ENCODE measurements around the gene SULT1A3.
"Not testable (repeated sequence)": the region's sequence is repeated elsewhere in the genome, so short reads cannot be mapped to it uniquely, and the experiment has no call there.

SULT1A3 gene

DNA sequence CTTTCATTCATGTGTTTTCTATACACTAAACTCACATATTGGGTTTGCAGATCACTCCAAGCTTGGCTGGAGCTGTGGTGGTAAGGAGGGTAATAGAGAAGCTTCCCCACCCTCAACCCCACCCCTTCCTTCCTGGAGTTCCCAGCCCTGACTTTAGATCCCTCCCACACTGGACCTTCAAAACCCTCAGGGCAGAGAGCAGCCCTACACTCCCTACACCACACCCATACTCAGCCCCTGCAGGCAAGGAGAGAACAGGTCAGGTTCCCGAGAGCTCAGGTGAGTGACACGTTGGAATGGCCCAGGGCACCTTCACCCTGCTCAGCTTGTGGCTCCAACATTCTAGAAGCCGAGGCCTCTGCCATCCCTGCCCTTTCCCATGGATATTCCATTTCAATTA, at the start of gene SULT1A3:
TSS of gene SULT1A3 (plus strand) at position 207 of the 400 bp plus-strand sequence. CDS start 1,474 bp downstream, outside the sequence.
- H3K4me1 Mint-ChIP-seq, H3K4me3 Mint-ChIP-seq, H3K36me3 Mint-ChIP-seq, H3K27ac Mint-ChIP-seq, H3K27me3 Mint-ChIP-seq, H3K9me3 Mint-ChIP-seq: not testable (repeated sequence)

DNA sequence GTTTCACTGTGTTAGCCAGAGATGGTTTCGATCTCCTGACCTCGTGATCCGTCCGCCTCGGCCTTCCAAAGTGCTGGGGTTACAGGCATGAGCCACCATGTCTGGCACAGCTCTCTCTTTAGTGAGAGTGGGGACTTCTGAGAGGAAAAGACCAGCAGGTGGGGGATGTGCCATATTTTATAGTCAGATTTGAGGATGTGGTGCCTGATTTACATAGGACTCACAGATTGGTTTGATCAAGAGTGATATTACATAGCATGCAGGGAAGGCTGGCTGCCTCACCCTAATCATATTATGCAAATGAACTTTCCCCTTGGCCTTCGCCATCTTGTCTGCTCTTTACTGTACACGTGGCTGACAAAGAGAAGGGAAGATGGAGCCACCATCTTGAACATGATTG, 48.0 kb upstream of the SULT1A3 start:
- H3K4me1 Mint-ChIP-seq, result no peaks in the 10 kb centered on the region
- no peaks in the 10 kb centered on the region for H3K36me3 Mint-ChIP-seq
- no peak overlapping the region for H3K4me3 Mint-ChIP-seq
- no peak overlapping the region for H3K27ac Mint-ChIP-seq
- peaks cover 5% of the 10 kb centered on the region for H3K9me3 Mint-ChIP-seq
- no peaks in the 10 kb centered on the region for H3K27me3 Mint-ChIP-seq

DNA sequence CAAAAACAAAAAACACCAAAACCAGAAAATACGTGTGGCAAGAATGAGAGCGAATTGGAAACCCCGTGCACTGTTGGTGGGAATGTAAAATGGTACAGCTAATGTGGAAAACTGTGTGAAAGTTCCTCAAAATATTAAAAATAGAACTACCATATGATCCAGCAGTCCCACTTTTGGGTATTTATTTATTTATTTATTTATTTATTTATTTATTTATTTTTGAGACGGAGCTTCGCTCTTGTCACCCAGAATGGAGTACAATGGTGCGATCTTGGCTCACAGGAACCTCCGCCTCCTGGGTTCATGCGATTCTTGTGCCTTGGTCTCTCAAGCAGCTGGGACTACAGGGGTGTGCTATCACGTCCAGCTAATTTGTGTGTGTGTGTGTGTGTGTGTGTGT, 46.5 kb upstream of the SULT1A3 start:
- no peaks in the 10 kb centered on the region for H3K36me3 Mint-ChIP-seq
- H3K4me1 Mint-ChIP-seq, result no peaks in the 10 kb centered on the region
- peaks cover 5% of the 10 kb centered on the region for H3K9me3 Mint-ChIP-seq
- H3K27me3 Mint-ChIP-seq, result no peaks in the 10 kb centered on the region
- H3K27ac Mint-ChIP-seq, result no peak overlapping the region
- H3K4me3 Mint-ChIP-seq, result no peak overlapping the region

DNA sequence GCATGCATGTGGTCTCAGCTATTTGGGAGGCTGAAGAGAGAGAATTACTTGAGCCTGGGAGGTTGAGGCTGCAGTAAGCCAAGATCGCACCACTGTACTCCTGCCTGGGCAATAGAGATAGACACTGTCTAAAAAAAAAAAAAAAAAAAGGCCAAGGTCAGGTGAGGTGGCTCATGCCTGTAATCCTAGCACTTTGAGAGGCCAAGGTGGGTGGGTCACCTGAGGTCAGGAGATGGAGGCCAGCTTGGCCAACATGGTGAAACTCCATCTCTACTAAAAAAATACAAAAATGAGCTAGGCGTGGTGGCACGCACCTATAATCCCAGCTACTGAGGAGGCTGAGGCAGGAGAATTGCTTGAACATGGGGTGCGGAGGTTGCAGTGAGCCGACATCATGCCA, 43.9 kb upstream of the SULT1A3 start:
- H3K27ac Mint-ChIP-seq, result no peak overlapping the region
- H3K4me1 Mint-ChIP-seq, result no peaks in the 10 kb centered on the region

DNA sequence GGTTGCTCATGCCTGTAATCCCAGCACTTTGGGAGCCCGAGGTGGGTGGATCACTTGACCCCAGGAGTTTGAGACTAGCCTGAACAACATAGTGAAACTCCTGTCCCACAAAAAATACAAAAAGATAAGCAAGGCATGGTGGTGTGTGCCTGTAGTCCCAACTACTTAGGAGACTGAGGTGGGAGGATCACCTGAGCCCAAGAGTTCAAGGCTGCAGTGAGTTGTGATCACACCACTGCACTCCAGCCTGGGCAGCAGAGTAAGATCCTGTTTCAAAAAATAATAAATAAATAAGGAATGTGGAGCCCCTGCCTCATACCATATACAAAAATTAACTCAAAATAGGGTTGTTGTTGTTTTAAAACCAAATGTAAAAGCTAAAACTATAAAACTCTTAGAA, 41.8 kb upstream of the SULT1A3 start:
- Mint-ChIP-seq H3K36me3 (no peaks in the 10 kb centered on the region), H3K27me3 (no peaks in the 10 kb centered on the region)

More for the DNA sequence above, 43.9 kb upstream of the SULT1A3 start:
- H3K4me3 Mint-ChIP-seq, result no peak overlapping the region
- no peaks in the 10 kb centered on the region for H3K9me3 Mint-ChIP-seq
- H3K27me3 Mint-ChIP-seq, result no peaks in the 10 kb centered on the region
- H3K36me3 Mint-ChIP-seq, result no peaks in the 10 kb centered on the region

DNA sequence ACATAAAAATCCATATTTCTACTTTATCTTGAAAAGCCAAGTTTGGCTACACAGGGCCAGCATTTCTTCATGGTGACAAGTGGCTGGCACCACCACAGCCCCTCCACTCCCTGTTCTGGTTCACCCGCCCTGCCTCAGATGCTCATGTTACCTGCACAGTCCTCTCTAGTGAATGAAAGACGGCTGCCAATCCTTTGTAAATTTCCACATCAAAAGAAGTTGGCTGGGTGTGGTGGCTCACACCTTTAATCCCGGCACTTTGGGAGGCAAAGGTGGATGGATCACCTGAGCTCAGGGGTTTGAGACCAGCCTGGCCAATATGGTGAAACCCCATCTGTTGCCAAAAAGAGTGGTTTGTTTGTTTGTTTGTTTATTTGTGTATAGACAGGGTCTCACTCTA, 35.5 kb upstream of the SULT1A3 start:
- no peak overlapping the region for H3K27ac Mint-ChIP-seq
- H3K36me3 Mint-ChIP-seq, result no peaks in the 10 kb centered on the region

More for the DNA sequence above, 41.8 kb upstream of the SULT1A3 start:
- Mint-ChIP-seq H3K9me3 (no peaks in the 10 kb centered on the region), H3K4me1 (no peaks in the 10 kb centered on the region), H3K4me3 (no peak overlapping the region), H3K27ac (no peak overlapping the region)

DNA sequence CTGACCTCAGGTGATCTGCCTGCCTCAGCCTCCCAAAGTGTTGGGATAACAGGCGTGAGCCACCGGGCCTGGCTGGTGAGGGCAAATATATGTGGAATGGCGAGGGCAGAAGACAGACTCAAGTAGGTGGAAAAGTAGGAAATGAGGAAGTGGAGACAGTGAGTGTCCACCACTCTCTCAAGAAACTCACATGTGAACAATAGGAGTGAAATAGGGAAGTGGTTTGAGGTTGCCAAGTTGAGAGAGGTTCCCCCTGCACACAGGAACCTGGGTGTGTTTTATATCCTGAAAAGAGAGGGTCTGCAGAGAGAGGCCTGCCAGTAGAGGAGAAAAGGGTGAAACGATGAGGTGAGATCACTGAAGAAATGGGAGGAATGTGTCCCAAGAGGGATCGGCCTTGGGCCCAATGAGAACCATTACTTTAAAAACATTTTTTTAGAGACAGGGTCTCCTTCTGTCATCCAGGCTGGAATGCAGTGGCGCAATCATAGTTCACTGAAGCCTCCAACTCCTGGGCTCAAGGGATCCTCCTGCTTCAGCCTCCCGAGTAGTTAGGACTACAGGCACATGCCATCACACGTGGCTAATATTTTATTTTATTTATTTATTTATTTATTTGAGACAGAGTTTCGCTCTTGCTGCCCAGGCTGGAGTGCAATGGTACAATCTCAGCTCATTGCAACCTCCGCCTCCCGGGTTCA, 32.7 kb upstream of the SULT1A3 start:
- H3K27me3 Mint-ChIP-seq, result no peaks in the 10 kb centered on the region
- H3K4me3 Mint-ChIP-seq, result peak overlapping the region; percentile 8
- no peaks in the 10 kb centered on the region for H3K9me3 Mint-ChIP-seq
- H3K27ac Mint-ChIP-seq, result peak overlapping the region; percentile 88
- H3K4me1 Mint-ChIP-seq, result peaks cover 37% of the 10 kb centered on the region
- no peaks in the 10 kb centered on the region for H3K36me3 Mint-ChIP-seq

More for the DNA sequence above, 35.5 kb upstream of the SULT1A3 start:
- no peak overlapping the region for H3K4me3 Mint-ChIP-seq
- peaks cover 37% of the 10 kb centered on the region for H3K4me1 Mint-ChIP-seq
- no peaks in the 10 kb centered on the region for H3K9me3 Mint-ChIP-seq
- no peaks in the 10 kb centered on the region for H3K27me3 Mint-ChIP-seq

DNA sequence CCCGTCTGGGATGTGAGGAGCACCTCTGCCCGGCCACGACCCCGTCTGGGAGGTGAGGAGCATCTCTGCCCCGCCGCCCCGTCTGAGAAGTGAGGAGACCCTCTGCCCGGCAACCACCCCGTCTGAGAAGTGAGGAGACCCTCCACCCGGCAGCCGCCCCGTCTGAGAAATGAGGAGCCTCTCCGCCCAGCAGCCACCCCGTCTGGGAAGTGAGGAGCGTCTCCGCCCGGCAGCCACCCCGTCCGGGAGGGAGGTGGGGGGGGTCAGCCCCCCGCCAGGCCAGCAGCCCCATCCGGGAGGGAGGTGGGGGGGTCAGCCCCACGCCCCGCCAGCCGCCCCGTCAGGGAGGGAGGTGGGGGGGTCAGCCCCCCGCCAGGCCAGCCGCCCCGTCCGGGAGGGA, 30.3 kb upstream of the SULT1A3 start:
- H3K36me3 Mint-ChIP-seq, result not testable (repeated sequence)

DNA sequence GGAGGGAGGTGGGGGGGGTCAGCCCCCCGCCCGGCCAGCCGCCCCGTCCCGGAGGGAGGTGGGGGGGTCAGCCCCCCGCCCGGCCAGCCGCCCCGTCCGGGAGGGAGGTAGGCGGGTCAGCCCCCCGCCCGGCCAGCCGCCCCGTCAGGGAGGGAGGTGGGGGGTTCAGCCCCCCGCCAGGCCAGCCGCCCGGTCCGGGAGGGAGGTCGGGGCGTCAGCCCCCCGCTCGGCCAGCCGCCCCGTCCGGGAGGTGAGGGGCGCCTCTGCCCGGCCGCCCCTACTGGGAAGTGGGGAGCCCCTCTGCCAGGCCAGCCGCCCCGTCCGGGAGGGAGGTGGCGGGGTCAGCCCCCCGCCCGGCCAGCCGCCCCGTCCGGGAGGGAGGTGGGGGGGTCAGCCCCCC, 29.6 kb upstream of the SULT1A3 start:
- H3K9me3 Mint-ChIP-seq, H3K4me3 Mint-ChIP-seq, H3K27me3 Mint-ChIP-seq, H3K27ac Mint-ChIP-seq, H3K36me3 Mint-ChIP-seq: not testable (repeated sequence)
- peaks cover 32% of the 10 kb centered on the region for H3K4me1 Mint-ChIP-seq

More for the DNA sequence above, 30.3 kb upstream of the SULT1A3 start:
- H3K4me1 Mint-ChIP-seq, result peaks cover 33% of the 10 kb centered on the region
- H3K27ac Mint-ChIP-seq, H3K4me3 Mint-ChIP-seq, H3K9me3 Mint-ChIP-seq, H3K27me3 Mint-ChIP-seq: not testable (repeated sequence)

DNA sequence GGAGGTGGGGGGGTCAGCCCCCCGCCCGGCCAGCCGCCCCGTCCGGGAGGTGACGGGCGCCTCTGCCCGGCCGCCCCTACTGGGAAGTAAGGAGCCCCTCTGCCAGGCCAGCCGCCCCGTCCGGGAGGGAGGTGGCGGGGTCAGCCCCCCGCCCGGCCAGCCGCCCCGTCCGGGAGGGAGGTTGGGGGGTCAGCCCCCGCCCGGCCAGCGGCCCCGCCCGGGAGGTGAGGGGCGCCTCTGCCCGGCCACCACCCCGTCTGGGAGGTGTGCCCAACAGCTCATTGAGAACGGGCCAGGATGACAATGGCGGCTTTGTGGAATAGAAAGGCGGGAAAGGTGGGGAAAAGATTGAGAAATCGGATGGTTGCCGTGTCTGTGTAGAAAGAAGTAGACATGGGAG, 28.9 kb upstream of the SULT1A3 start:
- H3K4me3 Mint-ChIP-seq, H3K9me3 Mint-ChIP-seq, H3K36me3 Mint-ChIP-seq, H3K27ac Mint-ChIP-seq, H3K27me3 Mint-ChIP-seq: not testable (repeated sequence)
- peaks cover 24% of the 10 kb centered on the region for H3K4me1 Mint-ChIP-seq

DNA sequence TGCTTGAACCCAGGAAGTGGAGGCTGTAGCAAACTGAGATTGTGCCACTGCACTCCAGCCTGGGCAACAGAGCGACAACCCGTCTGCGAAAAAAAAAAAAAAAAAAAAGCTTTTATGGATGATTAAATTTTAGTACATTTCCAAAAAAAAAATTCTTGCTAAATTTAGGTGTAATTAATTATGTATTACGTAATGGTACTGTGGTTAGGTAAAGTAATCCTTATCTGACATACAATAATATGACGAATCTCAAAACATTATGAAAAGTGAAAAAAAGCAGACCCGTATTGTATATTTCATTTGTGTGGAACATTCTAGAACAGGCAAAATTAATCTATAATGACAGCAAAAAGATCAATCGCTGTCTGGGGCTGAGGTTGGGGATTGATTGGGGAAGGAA, 26.0 kb upstream of the SULT1A3 start:
- Mint-ChIP-seq H3K27me3 (no peaks in the 10 kb centered on the region), H3K4me3 (no peak overlapping the region)

DNA sequence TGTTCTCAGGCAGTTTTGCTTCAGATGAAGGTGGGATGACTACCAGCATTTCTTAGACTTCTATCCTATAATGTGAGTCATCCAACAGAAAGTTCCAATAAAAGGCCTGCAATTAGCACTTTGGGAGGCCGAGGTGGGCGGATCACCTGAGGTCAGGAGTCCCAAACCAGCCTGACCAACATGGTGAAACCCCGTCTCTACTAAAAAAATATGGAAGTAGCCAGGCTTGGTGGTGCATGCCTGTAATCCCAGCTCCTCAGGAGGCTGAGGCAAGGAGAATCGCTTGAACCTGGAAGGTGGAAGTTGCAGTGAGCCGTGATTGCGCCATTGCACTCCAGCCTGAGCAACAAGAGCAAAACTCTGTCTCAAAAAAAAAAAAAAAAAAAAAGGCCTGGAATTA, 22.2 kb upstream of the SULT1A3 start:
- H3K9me3 Mint-ChIP-seq, H3K4me1 Mint-ChIP-seq, H3K27ac Mint-ChIP-seq, H3K4me3 Mint-ChIP-seq, H3K36me3 Mint-ChIP-seq, H3K27me3 Mint-ChIP-seq: not testable (repeated sequence)

More for the DNA sequence above, 26.0 kb upstream of the SULT1A3 start:
- Mint-ChIP-seq H3K4me1 (peaks cover 3% of the 10 kb centered on the region), H3K27ac (no peak overlapping the region), H3K9me3 (no peaks in the 10 kb centered on the region), H3K36me3 (no peaks in the 10 kb centered on the region)

DNA sequence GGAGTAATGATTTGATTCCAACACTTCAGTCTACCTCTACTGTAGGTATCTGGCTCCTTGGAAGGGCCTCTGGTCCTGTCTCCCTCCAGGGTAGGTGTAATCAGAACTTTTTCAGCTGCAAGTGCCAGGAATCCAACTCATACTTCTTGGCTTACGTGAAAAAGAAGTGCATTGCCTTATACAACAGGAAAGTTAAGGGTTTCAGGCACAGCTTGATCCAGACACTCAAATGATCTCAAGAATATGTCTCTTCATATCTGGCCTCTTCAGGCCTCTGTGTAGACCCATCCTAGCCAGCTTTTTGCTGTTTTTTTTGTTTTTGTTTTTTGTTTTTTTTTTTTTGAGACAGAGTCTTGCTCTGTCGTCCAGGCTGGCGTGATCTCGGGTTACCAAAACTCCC, 19.9 kb upstream of the SULT1A3 start:
- no peaks in the 10 kb centered on the region for H3K27me3 Mint-ChIP-seq
- no peak overlapping the region for H3K4me3 Mint-ChIP-seq
- no peaks in the 10 kb centered on the region for H3K9me3 Mint-ChIP-seq
- no peak overlapping the region for H3K27ac Mint-ChIP-seq
- peaks cover 13% of the 10 kb centered on the region for H3K4me1 Mint-ChIP-seq
- no peaks in the 10 kb centered on the region for H3K36me3 Mint-ChIP-seq

DNA sequence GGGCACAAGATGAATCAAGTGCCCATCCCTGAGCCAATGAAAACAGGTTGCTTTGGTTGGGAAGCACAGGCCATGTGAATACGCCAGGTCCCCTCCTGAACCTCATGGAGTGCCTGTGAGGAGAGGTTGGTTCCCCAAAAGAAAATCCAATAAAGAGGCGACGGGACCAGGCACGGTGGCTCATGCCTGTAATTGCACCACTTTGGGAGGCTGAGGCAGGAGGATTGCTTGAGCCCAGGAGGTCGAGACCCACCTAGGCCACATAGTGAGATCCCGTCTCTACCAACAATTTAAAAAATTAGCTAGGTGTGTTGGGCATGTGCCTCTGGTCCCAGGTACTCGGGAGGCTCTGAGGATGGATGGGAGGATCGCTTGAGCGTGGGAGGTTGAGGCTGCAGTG, 19.1 kb upstream of the SULT1A3 start:
- H3K27ac Mint-ChIP-seq, result no peak overlapping the region
- H3K9me3 Mint-ChIP-seq, result no peaks in the 10 kb centered on the region
- no peaks in the 10 kb centered on the region for H3K27me3 Mint-ChIP-seq
- H3K4me3 Mint-ChIP-seq, result no peak overlapping the region
- H3K36me3 Mint-ChIP-seq, result peaks cover 3% of the 10 kb centered on the region
- peaks cover 13% of the 10 kb centered on the region for H3K4me1 Mint-ChIP-seq

DNA sequence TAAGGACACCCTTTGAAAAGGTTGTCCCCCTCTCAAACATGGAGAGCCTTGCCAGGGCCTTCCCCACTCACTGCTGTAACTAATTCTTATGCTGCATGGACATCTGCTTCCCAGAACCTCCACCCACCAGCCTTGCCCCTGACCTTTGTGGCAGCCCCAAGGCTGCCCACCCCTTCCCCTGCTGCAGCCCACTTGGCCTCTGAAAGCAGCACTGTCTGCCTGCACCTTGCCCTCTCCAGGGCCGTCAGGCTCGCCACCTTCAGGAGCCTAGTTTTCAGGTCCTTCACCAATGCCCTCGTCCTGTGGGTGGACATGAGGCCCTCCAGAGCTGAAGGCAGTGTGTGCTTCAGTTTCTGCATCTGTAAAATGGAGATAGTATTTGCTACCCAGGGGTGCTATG, 18.3 kb upstream of the SULT1A3 start:
- H3K27ac Mint-ChIP-seq, result no peak overlapping the region

DNA sequence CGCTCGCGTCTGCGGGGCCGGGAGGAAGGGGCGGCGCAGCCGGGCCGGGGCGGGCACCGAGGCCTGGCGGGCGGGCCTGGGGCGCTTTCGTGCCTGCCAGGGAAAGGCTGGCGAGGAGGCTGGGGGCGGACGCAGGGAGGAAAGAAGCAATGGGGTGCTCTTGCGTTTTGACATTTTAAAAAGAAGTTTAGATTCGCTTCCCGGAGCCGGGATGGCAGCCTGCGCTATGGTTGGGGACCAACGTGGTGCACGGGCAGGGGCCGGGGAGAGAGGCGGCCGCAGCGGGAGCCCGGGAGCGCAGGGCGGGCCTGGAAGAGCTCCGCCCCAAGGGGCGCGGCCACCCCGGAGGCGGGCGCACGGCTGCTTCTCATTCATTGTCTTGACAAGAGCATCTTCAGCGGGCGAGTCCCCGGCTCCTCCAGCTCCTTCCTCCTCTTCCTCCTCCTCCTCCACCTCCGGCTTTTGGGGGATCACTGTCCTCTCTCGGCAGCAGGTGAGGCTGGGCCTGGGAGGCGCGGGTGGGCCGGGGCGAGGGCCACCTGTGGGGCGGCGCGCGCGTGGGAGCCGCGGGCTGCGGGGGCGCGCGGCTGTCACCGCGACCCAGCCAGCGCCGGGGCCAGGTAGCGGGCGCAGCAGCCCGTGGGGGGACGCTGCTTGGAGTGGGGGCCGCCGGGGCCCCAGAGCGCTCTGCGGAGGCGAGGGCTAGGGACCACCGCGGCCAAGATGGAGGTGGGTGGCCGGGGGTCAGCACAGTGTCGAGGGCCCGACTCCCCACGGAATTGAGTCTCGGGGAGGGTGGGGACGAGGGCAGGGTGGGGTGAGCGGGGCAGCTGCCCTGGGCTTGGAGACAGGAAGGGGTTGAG, 15.6 kb upstream of the SULT1A3 start, which contains the start of gene CORO1A:
TSS of gene CORO1A (plus strand) at position 370 of the 863 bp plus-strand sequence. CDS start 1,608 bp downstream, outside the sequence.
- Mint-ChIP-seq H3K27ac (peak within 1 kb of the TSS; percentile 97), H3K27me3 (no peaks in the 10 kb centered on the region), H3K36me3 (peaks cover 12% of the 10 kb centered on the region), H3K9me3 (no peaks in the 10 kb centered on the region), H3K4me1 (peaks cover 29% of the 10 kb centered on the region), H3K4me3 (peak within 1 kb of the TSS; percentile 96)

More for the DNA sequence above, 18.3 kb upstream of the SULT1A3 start:
- H3K36me3 Mint-ChIP-seq, result peaks cover 3% of the 10 kb centered on the region
- no peak overlapping the region for H3K4me3 Mint-ChIP-seq
- no peaks in the 10 kb centered on the region for H3K27me3 Mint-ChIP-seq
- H3K4me1 Mint-ChIP-seq, result peaks cover 13% of the 10 kb centered on the region
- H3K9me3 Mint-ChIP-seq, result no peaks in the 10 kb centered on the region

All from activated naive CD4-positive, alpha-beta T cell treated with anti-CD3 and anti-CD28 coated beads, Interleukin-2, amount 50 U/mL, for 24 hours (primary cell).